Smooth muscle cell of the brain vasculature (primary cell): Measurements from ENCODE around the gene PLSCR4.

Source experiments
- DNase-seq: peaks from one replicate; pipeline ENCODE4 v3.0.0-alpha.2; 2012; ENCODE audit warnings: low read depth, low spot score

PLSCR4 gene

GRCh38 chr3:146195030-146195429 lies 55.9 kb downstream of the PLSCR4 start:
- no peak for DNase-seq

GRCh38 chr3:146191051-146191450 lies 59.9 kb downstream of the PLSCR4 start:
- DNase-seq, result no peak

DNA sequence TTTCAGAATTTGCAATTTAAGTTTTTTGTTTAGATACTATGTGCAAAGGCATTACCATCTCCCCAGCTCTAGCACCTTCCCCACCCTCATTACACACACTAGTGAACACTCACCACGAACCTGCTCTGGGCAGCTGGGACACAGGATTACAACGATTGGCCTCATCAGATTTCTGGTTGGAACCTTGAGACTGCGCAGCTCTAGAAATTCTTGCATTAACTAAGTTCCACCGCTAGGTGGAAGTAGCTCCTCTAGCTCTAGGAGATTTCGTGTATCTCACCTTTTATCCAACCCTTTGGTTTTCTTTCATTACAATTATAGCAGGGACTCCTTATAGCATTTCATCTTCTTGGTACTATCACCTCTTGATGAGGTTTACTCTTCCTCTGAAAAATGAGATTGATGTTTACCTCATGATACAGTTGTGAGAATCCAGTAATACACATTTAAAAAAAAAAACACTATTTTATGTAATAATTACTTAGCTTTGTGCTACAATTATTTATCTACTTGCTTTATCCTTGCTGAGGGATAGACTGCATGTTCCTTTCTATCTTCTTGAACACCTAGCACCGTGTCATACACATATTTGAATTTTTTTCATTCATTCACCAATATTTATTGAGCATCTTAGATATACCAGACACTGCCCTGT lies 61.3 kb downstream of the PLSCR4 start:
- DNase-seq, result no peak

DNA sequence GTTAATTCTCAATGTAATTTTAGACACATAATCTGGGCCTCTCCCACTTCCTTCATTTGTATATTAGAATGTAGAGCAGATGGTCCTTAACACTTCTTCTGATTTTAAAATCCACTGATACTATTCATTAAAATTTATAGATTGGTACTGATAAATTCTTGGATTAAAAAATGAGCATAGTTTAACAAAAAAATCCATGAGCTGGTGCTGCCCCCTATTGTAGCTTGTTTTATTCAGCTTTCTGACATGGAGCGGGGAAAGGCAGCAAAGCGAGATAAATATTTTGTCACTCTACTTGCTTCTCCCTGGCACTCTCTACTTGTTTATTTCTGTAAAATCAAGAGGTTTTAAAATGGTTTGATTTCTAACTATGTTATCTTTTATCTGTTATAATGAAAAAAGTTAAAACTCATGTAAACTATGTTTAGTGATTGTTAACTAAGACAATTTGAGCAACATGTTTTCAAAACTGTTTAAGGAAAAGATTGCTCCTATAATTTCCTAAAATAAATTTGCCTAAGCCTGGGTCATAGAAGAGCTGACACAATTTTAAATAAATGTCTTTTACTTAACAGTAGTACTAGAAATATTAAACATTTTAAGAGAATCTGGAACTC lies 63.5 kb downstream of the PLSCR4 start:
- no peak for DNase-seq

GRCh38 chr3:146184241-146185015 lies 66.5 kb downstream of the PLSCR4 start:
- no peak for DNase-seq

GRCh38 chr3:146181216-146181615 lies 69.7 kb downstream of the PLSCR4 start:
- no peak for DNase-seq

DNA sequence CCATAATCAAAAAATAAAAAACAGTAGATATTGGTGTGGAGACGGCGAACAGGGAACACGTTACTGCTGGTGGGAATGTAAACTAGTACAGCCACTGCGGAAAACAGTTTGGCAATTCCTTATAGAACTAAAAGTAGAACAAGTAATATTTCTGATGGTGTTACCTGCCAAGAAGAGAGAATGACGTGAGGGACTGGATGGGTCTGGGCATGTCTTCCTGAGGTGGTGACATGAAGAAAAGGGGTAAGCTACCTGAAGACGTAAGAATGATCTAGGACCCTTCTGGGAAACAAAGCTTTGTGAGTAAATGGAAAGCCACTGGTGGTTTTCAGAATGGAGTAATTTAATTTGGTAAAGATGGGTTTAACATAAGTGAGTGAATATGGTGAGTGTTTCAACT lies 70.5 kb downstream of the PLSCR4 start:
- DNase-seq, result no peak

DNA sequence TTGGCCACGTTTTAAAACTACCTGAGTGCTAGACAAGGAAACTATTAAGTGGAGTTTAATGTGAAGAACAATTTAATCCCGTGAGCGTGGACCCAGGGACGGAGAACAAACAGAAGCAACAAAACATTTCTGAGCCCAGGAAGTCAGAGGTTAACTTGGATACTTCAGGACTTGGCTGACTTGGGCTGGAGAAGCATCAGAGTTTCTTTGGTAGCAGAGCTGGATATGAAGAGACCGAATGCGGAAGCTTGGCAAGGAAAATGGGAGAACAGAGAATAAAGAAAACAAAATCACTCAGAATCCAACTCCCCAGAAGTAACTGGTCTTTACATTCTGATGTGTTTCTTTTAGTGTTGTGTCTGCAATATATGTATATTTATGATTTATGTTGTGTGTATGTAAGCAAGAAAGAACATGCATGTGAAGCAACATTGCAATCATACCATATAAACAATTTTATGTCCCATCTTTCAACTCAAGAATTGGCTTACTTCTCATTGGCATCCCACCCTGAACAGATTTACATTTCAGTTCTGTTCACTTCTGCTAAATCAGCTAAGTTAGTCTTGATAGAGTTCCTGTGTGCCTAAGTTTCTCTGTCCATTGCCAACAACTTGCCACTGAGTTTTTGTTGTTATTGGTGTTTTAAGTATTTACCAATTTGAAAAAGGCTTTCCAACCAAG lies 72.8 kb downstream of the PLSCR4 start:
- DNase-seq, result no peak

DNA sequence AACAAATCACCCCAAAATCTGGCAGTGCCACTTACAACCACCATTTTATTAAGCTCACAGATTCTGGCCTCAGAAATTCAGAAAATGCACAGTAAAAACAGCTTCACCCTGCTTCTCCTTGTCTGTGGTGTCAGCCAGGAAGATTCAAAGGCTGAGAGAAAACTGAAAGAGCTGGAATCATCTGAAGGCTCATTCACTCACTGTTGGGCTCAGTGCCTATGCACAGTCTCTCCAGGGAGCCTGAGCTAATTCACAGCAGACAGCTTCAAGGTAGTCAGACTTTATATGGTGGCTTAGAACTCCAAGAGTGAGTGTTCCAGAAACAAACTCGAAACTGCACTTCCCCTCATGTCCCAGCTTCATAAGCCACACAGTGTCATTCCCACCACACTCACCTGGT lies 73.4 kb downstream of the PLSCR4 start:
- DNase-seq, result no peak

- DNase-seq, result no peak
Measured at GRCh38 chr3:146177072-146177471, 73.8 kb downstream of the PLSCR4 start.

DNA sequence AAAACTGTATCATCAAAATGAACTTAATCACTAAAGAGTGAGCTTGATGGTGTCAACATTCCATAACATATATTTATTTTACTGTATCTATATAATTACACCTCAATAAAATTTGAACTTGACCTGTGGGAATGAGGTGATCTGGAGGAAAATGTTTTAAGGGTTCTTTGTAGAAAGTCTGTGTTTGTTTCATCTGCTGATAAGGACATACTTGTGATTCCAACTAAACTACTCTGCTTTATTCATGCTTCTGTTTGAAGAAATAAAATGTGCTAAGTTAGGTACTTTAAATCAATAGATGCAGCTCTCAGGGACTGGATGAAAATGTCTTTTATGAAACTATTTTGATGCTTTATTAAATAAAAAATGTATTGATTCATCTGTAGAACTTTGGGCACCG lies 78.3 kb downstream of the PLSCR4 start:
- DNase-seq, result no peak

DNA sequence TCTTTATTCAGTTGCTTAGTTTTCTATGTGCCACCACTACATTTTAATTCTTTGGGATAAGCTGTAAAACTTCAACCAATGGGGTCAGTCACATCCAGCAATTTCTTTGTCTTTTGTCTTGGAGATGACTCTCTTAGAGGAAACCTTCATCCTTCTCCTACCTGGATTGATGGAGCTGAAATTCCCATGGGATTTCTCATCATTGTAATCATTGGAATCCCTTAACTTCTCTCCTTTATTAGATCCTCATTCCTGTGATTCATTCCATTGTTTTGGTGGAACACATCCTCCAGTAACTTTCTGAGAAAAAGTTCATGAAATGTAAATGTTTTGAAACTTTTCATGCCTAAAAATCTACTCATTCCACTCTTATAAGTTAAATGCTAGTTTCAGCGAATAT lies 80.3 kb downstream of the PLSCR4 start:
- DNase-seq, result no peak

DNA sequence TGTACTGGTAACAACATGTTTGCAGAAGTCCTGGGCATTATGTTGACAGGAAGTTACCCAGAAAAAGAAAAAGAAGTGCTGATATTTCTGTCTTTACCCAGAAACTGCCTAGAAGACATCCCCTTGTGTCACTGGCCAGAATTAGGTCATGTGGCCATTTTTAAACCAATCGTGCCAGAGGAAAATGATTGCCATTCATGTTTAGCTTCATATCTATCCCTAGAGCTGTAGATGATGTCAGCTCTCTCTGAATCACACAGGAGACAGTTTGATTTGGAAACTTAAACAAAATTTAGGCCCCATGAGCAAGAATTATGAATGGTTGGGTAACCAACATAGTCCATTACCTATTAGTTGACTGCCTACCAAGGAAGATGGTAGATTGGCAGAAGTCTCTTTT lies 81.0 kb downstream of the PLSCR4 start:
- no peak for DNase-seq

DNA sequence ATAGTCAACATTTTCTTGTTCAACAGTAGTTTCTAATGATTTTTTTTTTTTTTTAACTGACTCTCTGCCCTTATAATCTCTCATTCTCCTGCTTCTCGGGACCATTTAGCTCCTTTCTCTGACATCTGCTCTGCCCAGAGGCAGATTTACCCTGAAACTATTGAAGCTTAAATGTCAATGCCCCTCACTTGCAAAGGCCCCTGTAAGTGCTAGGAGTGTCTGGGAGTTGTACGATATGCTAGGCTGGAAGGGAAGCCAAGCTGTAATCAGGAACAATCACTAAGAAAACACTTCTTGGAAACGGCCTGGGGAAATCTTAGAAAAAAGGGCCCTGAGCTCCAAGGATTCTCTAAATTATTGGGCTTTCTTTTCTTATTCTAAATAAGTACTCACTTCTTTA lies 84.1 kb downstream of the PLSCR4 start:
- DNase-seq, result no peak

- no peak for DNase-seq
Measured at GRCh38 chr3:146166415-146166821, 84.5 kb downstream of the PLSCR4 start.

DNA sequence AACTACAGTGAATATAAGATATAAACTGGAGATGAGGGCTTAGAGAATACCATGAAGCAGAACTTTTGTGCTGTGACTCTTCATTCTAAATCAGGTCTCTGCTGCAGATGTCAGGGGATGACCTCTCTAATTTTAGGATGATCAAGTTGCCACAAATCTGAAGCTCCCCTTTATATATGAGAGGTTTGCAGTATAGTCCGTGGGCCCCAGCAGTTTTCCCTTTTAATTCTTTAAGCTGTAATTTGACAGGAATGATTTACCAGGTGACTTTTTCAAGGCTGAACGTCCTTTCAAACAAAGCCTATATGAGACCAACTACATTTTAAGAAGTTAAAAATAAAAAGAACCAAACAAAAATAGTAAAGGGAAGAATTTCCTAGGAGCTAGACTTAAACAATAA lies 85.0 kb downstream of the PLSCR4 start:
- DNase-seq, result no peak

- no peak for DNase-seq
Measured at GRCh38 chr3:146164971-146165769, 85.7 kb downstream of the PLSCR4 start.

DNA sequence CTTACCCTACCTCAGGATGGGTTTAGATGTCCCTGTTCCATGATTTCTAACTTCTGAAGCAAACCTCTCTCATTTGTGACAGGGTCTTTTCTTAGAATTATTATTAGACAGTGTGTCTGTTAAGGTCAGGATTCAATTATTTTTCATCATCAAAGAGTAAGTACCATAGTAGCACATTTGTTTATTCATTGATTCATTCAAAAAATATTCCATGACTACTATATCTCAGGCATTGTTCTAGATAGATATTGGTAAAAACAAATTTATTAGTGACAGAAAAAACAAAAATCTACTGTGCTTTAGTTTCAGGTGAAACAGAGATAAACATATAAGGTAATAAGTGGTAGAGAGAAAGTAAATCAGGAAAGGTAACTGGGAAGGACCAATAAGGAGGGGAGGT lies 86.4 kb downstream of the PLSCR4 start:
- no peak for DNase-seq

DNA sequence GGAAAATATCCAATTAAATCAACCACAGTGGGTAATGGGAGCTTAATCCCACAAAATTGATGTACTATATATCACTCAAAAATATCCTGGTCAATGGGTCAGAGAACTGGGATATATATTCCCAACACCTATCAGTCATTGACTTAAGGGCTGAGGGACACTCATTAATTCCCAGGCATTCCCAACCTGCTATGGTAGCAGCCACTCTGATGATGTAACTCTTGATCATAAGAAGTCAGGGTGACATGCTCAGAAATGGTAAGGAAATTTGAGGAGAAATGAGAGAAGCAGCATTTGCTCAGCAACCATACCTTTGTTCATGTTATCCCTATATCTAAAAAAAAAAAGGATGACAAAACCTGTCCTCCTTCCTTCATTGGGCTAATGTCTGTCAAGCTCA lies 86.8 kb downstream of the PLSCR4 start:
- DNase-seq, result no peak

GRCh38 chr3:146163584-146163983 lies 87.3 kb downstream of the PLSCR4 start:
- no peak for DNase-seq

DNA sequence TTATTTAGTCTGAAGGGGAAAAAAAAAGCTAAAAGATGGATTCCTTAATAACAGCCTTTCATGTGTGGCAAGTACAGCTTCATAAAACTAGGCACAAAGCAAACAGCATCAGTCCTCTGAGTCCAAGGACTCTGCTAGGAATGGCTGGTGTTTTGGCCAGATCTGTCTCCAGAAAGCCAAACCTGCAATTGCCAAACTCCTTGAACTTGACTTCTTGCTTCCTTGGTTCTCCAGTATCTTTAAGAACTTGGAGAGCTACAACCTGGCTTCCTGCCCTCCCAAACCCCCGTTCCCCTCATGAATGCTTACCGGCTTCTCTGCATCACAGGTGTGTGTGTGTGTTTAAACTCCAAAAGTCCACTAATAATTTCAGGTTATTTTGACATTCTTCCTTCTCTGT lies 88.3 kb downstream of the PLSCR4 start:
- no peak for DNase-seq

- DNase-seq, result no peak
Measured at GRCh38 chr3:146161663-146162002, 89.3 kb downstream of the PLSCR4 start.
